GM04503 (cell line): ENCODE data around the gene NUBP1.

Experiments
- DNase-seq: peaks from one replicate; pipeline ENCODE4 v3.0.0-alpha.2; 2012; ENCODE audit warnings: low read depth

Gene NUBP1

GRCh38 chr16:10806698-10807097 lies 63.1 kb downstream of the NUBP1 start:
- DNase-seq: no peak

- no peak for DNase-seq
Measured at GRCh38 chr16:10808218-10808617, 64.6 kb downstream of the NUBP1 start.

GRCh38 chr16:10808850-10809249 lies 65.2 kb downstream of the NUBP1 start:
- DNase-seq: no peak

- DNase-seq: no peak
Measured at GRCh38 chr16:10809706-10810105, 66.1 kb downstream of the NUBP1 start.

- DNase-seq: no peak
Measured at GRCh38 chr16:10812312-10813098, 68.9 kb downstream of the NUBP1 start.

- no peak for DNase-seq
Measured at GRCh38 chr16:10813099-10813455, 69.4 kb downstream of the NUBP1 start.

- no peak for DNase-seq
Measured at GRCh38 chr16:10817514-10817913, 73.9 kb downstream of the NUBP1 start.

GRCh38 chr16:10817963-10818941 lies 74.6 kb downstream of the NUBP1 start, which contains the start of gene TVP23A:
TVP23A (minus strand) TSS chr16:10818794; CDS start chr16:10818493, 301 bp downstream.
- DNase-seq: no peak
